GM23248 (cell line): ENCODE measurements around the gene ARHGAP19. TPM values are rescaled to one million over a fixed set of nuclear protein-coding genes. Genes with fewer than 3 reads are reported as not detected.

Experiments
- DNase-seq: peaks from one replicate; pipeline ENCODE4 v3.0.0-alpha.2; 2015
- H2AFZ ChIP-seq: fragments of 200-600 bp; sonication (generic); 2 replicates; pipeline ENCODE4 v1.6.1; 2016; ENCODE audit warnings: antibody characterized with exemption
- H3F3A ChIP-seq: fragments of 200-600 bp; sonication (generic); 2 replicates; pipeline ENCODE4 v1.6.1; 2016; ENCODE audit warnings: mild to moderate bottlenecking, antibody characterized with exemption, mixed run types; ENCODE audit not compliant: insufficient read depth
- H3K27ac ChIP-seq: fragments of 200-600 bp; sonication (generic); 2 replicates; pipeline ENCODE4 v1.5.1; 2016; ENCODE audit warnings: mild to moderate bottlenecking
- H3K27me3 ChIP-seq: fragments of 200-600 bp; sonication (generic); replicated peaks from 2 replicates; pipeline ENCODE4 v1.6.1; 2016; ENCODE audit warnings: mild to moderate bottlenecking; ENCODE audit not compliant: insufficient read depth
- H3K36me3 ChIP-seq: fragments of 200-600 bp; sonication (generic); 2 replicates; pipeline ENCODE4 v1.6.1; 2016; ENCODE audit warnings: low read depth, mild to moderate bottlenecking
- H3K4me1 ChIP-seq: fragments of 200-600 bp; sonication (generic); 2 replicates; pipeline ENCODE4 v1.6.1; 2016; ENCODE audit warnings: mild to moderate bottlenecking; ENCODE audit not compliant: insufficient read depth
- H3K4me2 ChIP-seq: fragments of 200-600 bp; sonication (generic); one replicate; pipeline ENCODE4 v1.6.1; 2016; ENCODE audit warnings: mild to moderate bottlenecking; ENCODE audit not compliant: unreplicated experiment
- H3K4me3 ChIP-seq: fragments of 200-600 bp; sonication (generic); 2 replicates; pipeline ENCODE4 v1.5.1; 2016; ENCODE audit warnings: mild to moderate bottlenecking
- H3K79me2 ChIP-seq: fragments of 200-600 bp; sonication (generic); 2 replicates; pipeline ENCODE4 v1.6.1; 2016; ENCODE audit warnings: mild to moderate bottlenecking; ENCODE audit not compliant: insufficient read depth
- H3K9ac ChIP-seq: fragments of 200-600 bp; sonication (generic); 2 replicates; pipeline ENCODE4 v1.6.1; 2016; ENCODE audit warnings: mild to moderate bottlenecking
- H3K9me2 ChIP-seq: fragments of 200-600 bp; sonication (generic); 2 replicates; pipeline ENCODE4 v1.6.1; 2016; ENCODE audit warnings: mixed run types, mild to moderate bottlenecking, moderate library complexity; ENCODE audit not compliant: insufficient read depth
- H3K9me3 ChIP-seq: fragments of 200-600 bp; sonication (generic); one replicate; pipeline ENCODE4 v1.6.1; 2017; ENCODE audit warnings: low read depth
- H4K20me1 ChIP-seq: fragments of 200-600 bp; sonication (generic); 2 replicates; pipeline ENCODE4 v1.6.0; 2016; ENCODE audit not compliant: insufficient read depth
- EZH2 ChIP-seq: fragments of 200-600 bp; sonication (generic); IDR thresholded peaks from 2 replicates; pipeline ENCODE4 v1.6.1; 2018; ENCODE audit warnings: antibody characterized with exemption, mild to moderate bottlenecking; ENCODE audit not compliant: insufficient read depth, poor library complexity, severe bottlenecking
- EZH2phosphoT487 ChIP-seq: fragments of 200-600 bp; sonication (generic); IDR thresholded peaks from 2 replicates; pipeline ENCODE4 v1.6.1; 2018; ENCODE audit warnings: antibody characterized with exemption, moderate library complexity, mild to moderate bottlenecking, low read depth; ENCODE audit not compliant: insufficient read depth
- WGBS, 2 experiments: methylation state at CpG; one replicate each; pipeline ENCODE4 v1.1.6; 2015 to 2017; ENCODE audit warnings: low lambda C conversion rate in 2 of 2, low coverage in 1 of 2; ENCODE audit errors: missing lambda C conversion rate in 2 of 2; 5-methylcytosine and 5-hydroxymethylcytosine counted together
- in situ Hi-C: fragments of 300-500 bp; cut with MboI; formaldehyde crosslinking; loops from 2 replicates; pipeline ENCODE4 v1.15.0; 2020
- polyA plus RNA-seq: library from polyadenylated mRNA; unstranded; fragments of >200 nt; fragmentation: Nextera tagmentation; extraction: Ambion mirVana; gene quantifications from 2 replicates; pipeline ENCODE4 v1.2.1, GENCODE V29; 2016
- total RNA-seq: library from RNA; depleted of rRNA; stranded (reverse); fragments of >200 nt; shearing (Covaris generic); gene quantifications from 2 replicates; pipeline ENCODE4 v1.2.3, GENCODE V29; 2014

Gene ARHGAP19
- total and polyA plus RNA-seq, 2 experiments from 2014 or later = 1.9 to 5.0 TPM

- no peak for TF ChIP-seq EZH2
- no peak for TF ChIP-seq EZH2phosphoT487
- no peaks in the 10 kb centered on the region for H3K9me3 ChIP-seq
- H3K27ac ChIP-seq = no peak overlapping the region
- WGBS, 2 experiments = 64 to 75% methylated on average over 6 of the region's 6 CpGs
- H3K4me3 ChIP-seq = no peak overlapping the region
- no peaks in the 10 kb centered on the region for H3K36me3 ChIP-seq
- no peaks in the 10 kb centered on the region; the same call in 1 of the 2 replicates for H3K27me3 ChIP-seq
- H3K4me1 ChIP-seq = no peaks in the 10 kb centered on the region
- H3K4me2 ChIP-seq = no peak overlapping the region
- in situ Hi-C loops = loop anchor here (10.0 to 25.0 kb wide), 2 partner anchors 126 to 813 kb away; no protein-coding TSS in a partner anchor
- no peak overlapping the region for H3K9ac ChIP-seq
- no peaks in the 10 kb centered on the region for H3K9me2 ChIP-seq
- DNase-seq = no peak
- H3K79me2 ChIP-seq = no peaks in the 10 kb centered on the region
- H4K20me1 ChIP-seq = no peaks in the 10 kb centered on the region
- H2AFZ ChIP-seq = no peak overlapping the region
- H3F3A ChIP-seq = no peaks in the 10 kb centered on the region
Observed at GRCh38 chr10:97200616-97201015, 91.8 kb downstream of the ARHGAP19 start.

- Histone ChIP-seq H3K36me3 (no peaks in the 10 kb centered on the region), H4K20me1 (no peaks in the 10 kb centered on the region), H3K27me3 (no peaks in the 10 kb centered on the region; the same call in none of the 2 replicates), H3K9ac (no peak overlapping the region), H3K79me2 (no peaks in the 10 kb centered on the region), H3K4me3 (no peak overlapping the region), H3K9me3 (no peaks in the 10 kb centered on the region), H3K4me1 (no peaks in the 10 kb centered on the region), H3K4me2 (no peak overlapping the region), H3K27ac (no peak overlapping the region), H3K9me2 (no peaks in the 10 kb centered on the region), H3F3A (no peaks in the 10 kb centered on the region), H2AFZ (no peak overlapping the region)
- in situ Hi-C loops = no loop called here
- TF ChIP-seq EZH2 (no peak), EZH2phosphoT487 (no peak)
- 44 to 55% methylated on average over 3 of the region's 3 CpGs for WGBS, 2 experiments
- DNase-seq = no peak
Observed at GRCh38 chr10:97199152-97199551, 93.3 kb downstream of the ARHGAP19 start.

GRCh38 chr10:97197030-97197500 lies 95.4 kb downstream of the ARHGAP19 start:
- H3K4me3 ChIP-seq = no peak overlapping the region
- peak overlapping the region; percentile 90 for H2AFZ ChIP-seq
- in situ Hi-C loops = no loop called here
- H3K9me2 ChIP-seq = no peaks in the 10 kb centered on the region
- H3K4me2 ChIP-seq = no peak overlapping the region
- H3K36me3 ChIP-seq = no peaks in the 10 kb centered on the region
- no peak overlapping the region for H3K27ac ChIP-seq
- H3K27me3 ChIP-seq = no peaks in the 10 kb centered on the region; the same call in none of the 2 replicates
- TF ChIP-seq EZH2phosphoT487 (no peak), EZH2 (no peak)
- H3K4me1 ChIP-seq = no peaks in the 10 kb centered on the region
- H3K9ac ChIP-seq = no peak overlapping the region
- H3K79me2 ChIP-seq = no peaks in the 10 kb centered on the region
- H4K20me1 ChIP-seq = no peaks in the 10 kb centered on the region
- 5 to 7% methylated on average over 7 of the region's 7 CpGs for WGBS, 2 experiments
- DNase-seq = peak; percentile 49
- H3F3A ChIP-seq = no peaks in the 10 kb centered on the region
- no peaks in the 10 kb centered on the region for H3K9me3 ChIP-seq

GRCh38 chr10:97196223-97197029 lies 96.0 kb downstream of the ARHGAP19 start:
- in situ Hi-C loops = no loop called here
- peak; percentile 80 for DNase-seq
- Histone ChIP-seq H3K9me3 (no peaks in the 10 kb centered on the region), H3K4me3 (peak overlapping the region; percentile 73), H3K4me1 (no peaks in the 10 kb centered on the region), H4K20me1 (no peaks in the 10 kb centered on the region), H3F3A (no peaks in the 10 kb centered on the region), H3K9me2 (no peaks in the 10 kb centered on the region), H3K4me2 (peak overlapping the region; percentile 79), H3K79me2 (no peaks in the 10 kb centered on the region), H3K27ac (no peak overlapping the region), H2AFZ (peak overlapping the region; percentile 90), H3K9ac (no peak overlapping the region), H3K27me3 (no peaks in the 10 kb centered on the region; the same call in none of the 2 replicates), H3K36me3 (no peaks in the 10 kb centered on the region)
- WGBS, 2 experiments = 2 to 5% methylated on average over 34 to 56 of the region's 56 CpGs
- TF ChIP-seq EZH2phosphoT487 = no peak
